NCI-H526 (cell line): ENCODE results near the gene S100A12.

Experiments
- DNase-seq, 2 experiments: peaks; one replicate each; lab custom pipeline; 2025; lab: John Stamatoyannopoulos, UW

Gene S100A12

GRCh38 chr1:153397051-153397923 lies 21.9 kb upstream of the S100A12 start:
- no peak for DNase-seq

GRCh38 chr1:153396461-153396860 lies 21.0 kb upstream of the S100A12 start:
- DNase-seq: no peak

- no peak for DNase-seq
Measured at GRCh38 chr1:153395776-153396175, 20.4 kb upstream of the S100A12 start.

- no peak for DNase-seq
Measured at GRCh38 chr1:153395136-153395685, 19.8 kb upstream of the S100A12 start.

- no peak for DNase-seq
Measured at GRCh38 chr1:153394391-153394790, 19.0 kb upstream of the S100A12 start.

GRCh38 chr1:153393926-153394325 lies 18.5 kb upstream of the S100A12 start:
- peak in 1 of 2 experiments; percentile 23 for DNase-seq

- DNase-seq: no peak
Measured at GRCh38 chr1:153392822-153393221, 17.4 kb upstream of the S100A12 start.

GRCh38 chr1:153392258-153392657 lies 16.8 kb upstream of the S100A12 start:
- DNase-seq: peak in 1 of 2 experiments; percentile 22

- DNase-seq: no peak
Measured at GRCh38 chr1:153390938-153391710, 15.7 kb upstream of the S100A12 start, which contains the start of gene S100A8. Gene S100A8, minus strand, starts transcription at chr1:153391073. Its CDS starts 538 bp downstream, at chr1:153390535.

GRCh38 chr1:153389973-153390879 lies 14.8 kb upstream of the S100A12 start:
- no peak for DNase-seq

- DNase-seq: no peak
Measured at GRCh38 chr1:153389401-153389800, 14.0 kb upstream of the S100A12 start.

GRCh38 chr1:153387785-153388184 lies 12.4 kb upstream of the S100A12 start:
- DNase-seq: no peak

- no peak for DNase-seq
Measured at GRCh38 chr1:153387001-153387400, 11.6 kb upstream of the S100A12 start.

- DNase-seq: no peak
Measured at GRCh38 chr1:153386500-153386901, 11.1 kb upstream of the S100A12 start.

GRCh38 chr1:153384958-153385580 lies 9.6 kb upstream of the S100A12 start:
- DNase-seq: no peak

- no peak for DNase-seq
Measured at GRCh38 chr1:153380711-153381110, 5.3 kb upstream of the S100A12 start.

- DNase-seq: no peak
Measured at GRCh38 chr1:153379591-153379990, 4.2 kb upstream of the S100A12 start.

GRCh38 chr1:153374071-153374470 lies 1.4 kb downstream of the S100A12 start:
- DNase-seq: no peak

GRCh38 chr1:153372571-153372970 lies 2.9 kb downstream of the S100A12 start:
- no peak for DNase-seq

- no peak for DNase-seq
Measured at GRCh38 chr1:153371231-153371630, 4.2 kb downstream of the S100A12 start.

GRCh38 chr1:153370146-153370545 lies 5.3 kb downstream of the S100A12 start:
- no peak for DNase-seq
